C4-2B (cell line): ENCODE measurements around the gene CRELD2.

ENCODE experiments used
- CTCF ChIP-seq: fragments of 450-650 bp; conservative IDR thresholded peaks from 2 replicates; pipeline ENCODE4 v1.5.1; 2017; ENCODE audit warnings: mild to moderate bottlenecking
- ZFX ChIP-seq: fragments of 450-650 bp; IDR thresholded peaks from 2 replicates; pipeline ENCODE4 v1.6.1; 2017

- TF ChIP-seq CTCF: no peak
- TF ChIP-seq ZFX: no peak
These were observed 7.9 kb upstream of the CRELD2 start for GRCh38 chr22:49910229-49911155.
